NCI-H2107 treated with DMSO at 0.1 percent for 48 hours (cell line): ENCODE data around the gene MGAT1.

Experiments
- DNase-seq: peaks from one replicate; lab custom pipeline; 2025; ENCODE audit not compliant: unreplicated experiment; lab: John Stamatoyannopoulos, UW

MGAT1 gene

GRCh38 chr5:180824630-180825476 is 22.2 kb upstream of the MGAT1 start:
- no peak for DNase-seq

DNA sequence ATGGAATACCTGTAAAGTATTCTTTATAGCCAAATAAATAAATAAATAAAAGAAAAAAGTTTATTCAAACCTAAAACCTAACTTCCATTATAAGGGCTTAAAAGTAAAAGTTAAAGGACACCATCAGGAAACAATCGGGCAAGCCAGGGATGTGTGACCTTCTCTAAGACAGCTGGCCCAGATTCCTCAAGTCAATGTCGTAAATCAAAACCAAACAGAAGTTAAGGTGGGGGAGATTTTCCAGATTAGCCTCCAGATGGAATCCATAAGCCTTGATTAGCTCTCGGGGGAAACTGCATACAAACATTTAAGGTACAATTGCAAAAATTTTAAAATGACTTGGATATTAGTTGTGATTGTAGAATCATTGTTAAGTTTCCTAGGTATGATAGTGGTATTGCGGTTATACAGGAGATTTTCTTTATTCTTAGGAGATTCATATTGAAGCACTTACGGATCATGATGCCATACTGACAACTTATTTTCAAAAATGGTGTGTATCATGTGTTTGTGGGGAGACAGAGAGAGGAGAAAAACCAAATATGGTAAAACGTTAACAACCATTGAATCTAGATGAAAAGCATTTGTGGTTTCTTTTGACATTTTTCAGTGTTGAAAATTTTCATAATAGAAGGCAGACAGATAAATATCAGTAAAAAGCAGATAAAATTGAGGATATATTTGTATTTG is 21.5 kb upstream of the MGAT1 start:
- DNase-seq, result no peak

DNA sequence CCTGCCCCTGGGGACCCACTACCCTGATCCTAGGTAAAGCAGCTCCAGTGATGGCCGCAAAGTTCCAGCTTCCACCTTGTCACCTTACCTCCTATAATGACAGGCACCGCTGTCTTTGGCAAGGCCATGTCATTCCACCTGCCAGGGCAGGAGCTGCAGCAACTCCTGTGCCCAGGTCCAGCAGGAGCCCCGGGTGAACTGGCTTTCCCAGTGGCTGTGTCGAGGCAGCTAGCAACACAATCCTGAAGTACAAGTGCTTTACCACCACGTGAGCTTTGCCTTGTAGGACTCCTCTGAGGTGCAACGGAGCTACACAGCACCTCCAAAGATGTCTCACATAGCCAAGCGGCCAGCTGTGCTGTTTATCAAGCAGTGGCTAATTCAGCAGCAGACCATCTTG is 20.7 kb upstream of the MGAT1 start:
- DNase-seq, result no peak

DNA sequence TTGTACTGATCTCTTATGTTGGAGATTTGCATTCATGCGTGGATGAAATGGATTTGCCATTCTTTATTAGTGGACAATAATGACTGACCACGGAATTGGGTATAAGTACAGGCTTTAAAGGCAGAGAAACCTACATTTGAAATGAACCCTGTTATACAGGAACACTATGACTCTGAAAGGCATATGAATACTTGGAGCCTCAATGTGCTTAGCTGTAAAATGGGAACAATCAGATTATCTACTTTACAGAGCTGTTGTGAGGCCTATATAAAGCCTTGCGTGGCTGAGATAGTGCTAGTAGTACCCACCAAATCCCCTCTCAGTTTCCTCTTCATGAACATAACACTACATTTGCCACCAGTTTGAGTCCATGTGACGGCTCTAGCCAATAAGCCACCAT is 18.9 kb upstream of the MGAT1 start:
- no peak for DNase-seq

- DNase-seq, result peak; percentile 23
These were observed 18.2 kb upstream of the MGAT1 start for GRCh38 chr5:180820788-180821321.

GRCh38 chr5:180818677-180819341 is 16.2 kb upstream of the MGAT1 start:
- no peak for DNase-seq

DNA sequence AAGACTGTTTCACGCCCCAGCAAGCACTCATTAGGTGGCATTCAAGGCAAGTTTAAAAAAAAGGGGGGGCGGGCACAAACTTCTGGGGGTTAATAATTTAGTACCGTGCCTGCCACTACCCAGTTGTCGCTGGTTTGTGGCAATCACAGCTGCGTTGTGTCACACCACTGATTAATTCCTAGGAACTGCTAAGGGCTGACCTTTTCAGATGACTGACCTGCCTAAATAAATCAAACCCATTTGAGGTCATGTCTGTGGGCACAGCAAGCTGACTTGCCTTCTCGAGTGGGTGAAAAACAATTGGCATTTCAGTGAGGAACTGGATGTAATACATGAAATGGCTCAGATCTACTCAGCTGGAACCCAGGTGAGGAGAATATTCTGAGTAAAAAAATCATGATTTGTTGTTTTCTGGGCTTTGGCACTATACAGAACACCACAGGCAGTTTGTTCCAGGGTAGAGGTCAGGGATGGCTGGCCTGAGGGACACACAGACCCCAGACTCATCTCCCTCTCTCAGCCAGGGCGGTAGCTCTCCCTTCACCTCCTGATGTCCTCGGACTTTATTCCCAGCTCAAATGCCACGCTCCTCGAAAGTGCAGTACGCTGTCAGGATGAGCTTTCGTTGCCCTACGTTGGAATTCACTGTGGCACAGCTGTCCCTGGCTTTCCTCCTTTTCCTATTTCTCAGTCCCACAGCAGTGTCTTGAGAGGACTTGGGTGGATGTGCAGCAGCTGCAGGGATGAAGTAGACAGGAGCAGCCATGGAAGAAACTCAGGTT is 15.5 kb upstream of the MGAT1 start:
- no peak for DNase-seq

DNA sequence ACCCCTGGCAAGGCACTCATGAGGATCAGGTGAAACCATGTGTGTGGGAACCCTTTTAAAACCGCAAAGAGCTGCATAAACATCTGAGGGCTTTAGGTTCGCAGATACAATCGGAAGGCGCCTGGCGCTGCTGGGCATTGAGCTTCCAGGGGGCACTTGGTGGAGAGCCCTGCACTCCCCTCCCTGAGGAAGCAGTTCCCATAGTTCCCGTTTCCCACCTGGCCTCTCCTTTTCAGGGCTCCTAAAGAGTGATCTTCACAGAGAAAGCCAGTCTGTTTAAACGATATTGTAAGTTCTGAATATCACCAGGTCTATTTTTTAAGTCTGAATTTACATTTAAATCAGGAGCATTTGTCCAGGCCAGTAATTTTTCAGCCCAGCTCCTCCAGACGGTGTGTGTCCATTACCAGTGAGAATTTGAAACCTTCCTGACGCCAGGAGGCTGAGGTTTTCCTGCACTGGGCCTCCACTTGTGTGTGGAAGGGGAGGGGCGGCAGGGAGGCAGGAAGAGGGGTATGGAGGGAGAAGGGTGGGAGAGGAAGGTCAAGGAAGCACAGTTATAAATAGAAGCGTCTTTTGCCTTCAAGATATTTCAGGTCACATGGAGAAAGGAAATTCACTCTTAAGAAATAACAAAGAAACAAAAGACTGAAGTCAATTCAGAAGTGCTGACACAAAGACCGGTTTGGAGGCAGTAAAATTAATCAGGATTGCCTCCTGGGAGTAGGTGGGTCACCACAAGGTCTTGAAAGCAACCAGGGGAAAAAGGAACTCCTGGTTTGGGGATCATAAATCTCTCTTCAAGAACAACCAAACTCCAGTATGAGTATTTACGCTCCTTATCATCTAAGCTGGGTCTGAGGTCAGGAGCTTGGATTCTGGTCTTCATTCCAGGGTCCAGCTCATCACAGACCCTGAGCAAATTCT is 14.3 kb upstream of the MGAT1 start:
- DNase-seq, result peak; percentile 75

- no peak for DNase-seq
These were observed 12.8 kb upstream of the MGAT1 start for GRCh38 chr5:180815293-180815917.

GRCh38 chr5:180813420-180813819 is 10.8 kb upstream of the MGAT1 start:
- no peak for DNase-seq

DNA sequence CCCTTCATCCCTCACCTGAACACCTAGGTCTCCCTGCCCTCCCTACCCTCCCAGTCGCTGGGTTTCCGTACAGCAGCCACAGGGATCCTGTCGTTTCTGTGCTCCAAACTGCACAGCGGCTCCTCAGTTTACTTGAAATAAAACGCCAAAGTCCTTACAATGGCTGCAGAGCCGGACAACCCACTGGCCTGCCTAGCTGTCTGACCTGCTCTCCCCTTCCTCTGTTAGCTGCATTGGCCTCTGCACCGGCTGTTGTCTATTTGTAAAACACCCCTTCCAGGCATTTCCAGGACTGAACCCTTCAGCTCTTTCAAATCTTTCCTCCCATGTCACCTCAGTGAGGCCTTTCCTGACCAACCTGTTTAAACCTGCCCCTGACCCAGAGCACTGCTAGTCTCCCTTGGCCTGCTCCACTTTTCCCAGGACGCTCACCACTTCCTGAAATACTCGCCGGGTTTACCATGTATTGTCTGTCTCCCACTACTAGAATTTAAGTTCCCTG is 9.1 kb upstream of the MGAT1 start:
- no peak for DNase-seq

DNA sequence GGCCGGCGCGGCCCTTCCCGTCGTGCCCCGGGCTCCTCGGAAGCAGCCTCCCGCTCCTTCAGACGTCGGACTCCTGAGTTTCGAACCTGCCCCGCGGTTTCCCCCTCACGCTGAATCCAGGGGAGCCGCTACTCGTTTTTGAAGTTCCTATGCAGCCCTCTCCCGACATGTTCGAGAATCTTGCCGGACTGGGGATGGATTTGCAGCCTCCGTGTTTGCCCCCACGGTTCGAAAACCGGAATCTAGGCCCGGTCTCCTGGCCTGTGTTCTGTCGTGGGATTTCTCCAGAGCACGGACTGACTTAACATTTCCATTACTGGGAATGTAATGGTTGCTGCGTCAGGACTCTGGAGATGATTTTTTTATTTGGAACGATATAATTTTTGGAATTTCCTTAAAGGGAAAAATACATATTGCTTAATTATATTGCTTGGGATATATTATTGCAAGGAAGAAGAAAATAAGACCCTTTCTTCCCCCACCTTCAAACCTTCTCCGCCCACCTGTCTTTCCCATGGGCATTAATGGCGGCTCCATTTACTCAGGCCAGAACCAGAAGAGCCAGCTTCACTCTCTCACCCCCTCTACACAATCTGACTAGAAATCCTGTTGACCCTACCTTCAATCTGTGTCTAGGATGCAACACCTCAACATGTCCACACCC is 8.5 kb upstream of the MGAT1 start:
- DNase-seq, result no peak

- peak; percentile 69 for DNase-seq
These were observed 7.8 kb upstream of the MGAT1 start for GRCh38 chr5:180810210-180810958.

DNA sequence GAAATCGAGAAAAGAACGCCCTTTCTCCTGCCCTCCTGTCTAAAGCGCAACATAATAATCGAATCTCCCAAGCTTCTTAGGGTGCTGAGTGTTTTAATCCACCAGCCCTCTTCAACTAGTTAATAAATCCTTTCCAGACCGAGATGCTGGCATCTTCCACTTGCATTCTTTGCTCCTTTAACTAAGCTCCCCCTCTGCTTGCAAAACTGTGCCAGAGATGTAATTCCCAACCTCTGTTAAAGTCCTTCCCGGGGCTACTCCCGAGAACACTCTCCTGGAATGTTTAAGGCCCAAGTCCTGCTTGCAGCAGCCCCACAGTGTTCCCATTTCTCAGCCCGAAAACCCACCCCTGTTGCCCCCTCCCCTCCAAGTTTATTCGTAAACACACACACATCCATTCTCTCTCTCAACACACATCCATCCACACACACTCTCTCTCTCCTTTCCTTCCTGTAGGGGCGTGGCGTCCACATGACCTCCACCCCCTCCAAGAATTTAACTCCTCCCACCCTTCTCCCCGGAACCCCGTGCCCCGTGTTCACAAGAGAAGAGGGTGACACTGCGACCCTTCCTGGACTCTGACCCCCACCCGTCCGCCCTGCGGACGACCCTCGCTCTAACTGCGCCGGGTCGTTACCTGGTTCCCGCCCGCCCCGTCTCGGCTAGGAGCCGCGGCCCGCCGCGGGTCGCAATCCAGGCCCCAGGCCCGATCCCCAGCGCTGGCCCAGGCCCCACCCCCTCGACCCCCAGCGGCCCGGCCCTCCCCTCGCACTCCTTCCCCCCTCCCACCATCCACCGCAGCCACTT is 7.0 kb upstream of the MGAT1 start:
- DNase-seq, result peak; percentile 49

- DNase-seq, result no peak
These were observed 5.9 kb upstream of the MGAT1 start for GRCh38 chr5:180808461-180809000.

GRCh38 chr5:180807654-180808414 is 5.2 kb upstream of the MGAT1 start:
- DNase-seq, result no peak
